Memory B cell (primary cell): ENCODE results near the gene SLC13A2.
"Not testable (repeated sequence)": the region's sequence is repeated elsewhere in the genome, so short reads cannot be mapped to it uniquely, and the experiment has no call there.

Source experiments
- ATAC-seq: fragments of 150-1000 bp; cut with Tn5 transposase; 2 replicates; pipeline ENCODE4 v1.10.0; 2021; ENCODE audit warnings: low read depth, mild to moderate bottlenecking, moderate library complexity
- DNase-seq, 2 donors: peaks; one replicate each; pipeline ENCODE4 v3.0.0; 2022; ENCODE audit warnings: low spot score in 2 of 2
- H3K27ac Mint-ChIP-seq: one replicate; pipeline ENCODE4 v1.8.0; 2022; ENCODE audit warnings: mild to moderate bottlenecking, moderate library complexity, mixed read lengths
- H3K27me3 Mint-ChIP-seq: one replicate; pipeline ENCODE4 v1.8.0; 2022; ENCODE audit warnings: mixed read lengths
- H3K36me3 Mint-ChIP-seq: one replicate; pipeline ENCODE4 v1.8.0; 2022; ENCODE audit warnings: mild to moderate bottlenecking, mixed read lengths
- H3K4me1 Mint-ChIP-seq: one replicate; pipeline ENCODE4 v1.8.0; 2022; ENCODE audit warnings: mixed read lengths
- H3K4me3 Mint-ChIP-seq: one replicate; pipeline ENCODE4 v1.8.0; 2022; ENCODE audit warnings: mild to moderate bottlenecking, moderate library complexity, mixed read lengths
- H3K9me3 Mint-ChIP-seq: one replicate; pipeline ENCODE4 v1.8.0; 2022; ENCODE audit warnings: mixed read lengths

SLC13A2 gene

GRCh38 chr17:28466001-28466400, 7.4 kb upstream of the SLC13A2 start:
- no peak for ATAC-seq
- no peak for DNase-seq
- H3K36me3 Mint-ChIP-seq = no peaks in the 10 kb centered on the region
- H3K4me3 Mint-ChIP-seq = no peak overlapping the region
- H3K9me3 Mint-ChIP-seq = no peaks in the 10 kb centered on the region
- H3K27me3 Mint-ChIP-seq = peaks cover 10% of the 10 kb centered on the region
- no peaks in the 10 kb centered on the region for H3K4me1 Mint-ChIP-seq
- H3K27ac Mint-ChIP-seq = no peak overlapping the region

DNA sequence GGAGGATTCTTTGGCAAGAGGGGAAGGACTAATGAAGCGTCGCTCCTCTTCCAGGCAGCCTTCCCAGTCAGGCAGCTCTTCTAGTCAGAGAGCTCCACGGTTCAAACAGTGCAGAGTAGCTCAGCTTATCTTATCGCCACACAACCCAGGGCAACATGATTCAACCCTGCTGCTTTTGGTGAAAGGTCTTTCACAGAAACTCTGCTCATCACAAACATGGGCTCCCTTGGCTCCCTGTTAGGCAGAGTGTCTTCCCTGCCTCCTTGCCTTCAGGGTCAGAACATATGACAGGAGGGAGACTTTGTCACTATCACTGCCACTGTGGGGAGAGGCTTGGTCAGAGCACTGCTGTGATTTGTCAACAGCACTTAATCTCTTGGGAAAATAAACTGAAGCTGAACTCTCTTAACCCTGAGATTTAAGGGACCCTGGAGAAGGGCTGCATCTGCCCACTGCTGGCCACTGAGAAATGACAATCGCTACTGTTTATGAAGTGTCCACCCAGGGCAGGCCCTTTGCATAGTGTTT, 6.9 kb upstream of the SLC13A2 start:
- H3K9me3 Mint-ChIP-seq = no peaks in the 10 kb centered on the region
- H3K36me3 Mint-ChIP-seq = no peaks in the 10 kb centered on the region
- H3K4me3 Mint-ChIP-seq = no peak overlapping the region
- no peak overlapping the region for H3K27ac Mint-ChIP-seq
- H3K27me3 Mint-ChIP-seq = peaks cover 10% of the 10 kb centered on the region
- DNase-seq (no peak), ATAC-seq (no peak)
- no peaks in the 10 kb centered on the region for H3K4me1 Mint-ChIP-seq

- Mint-ChIP-seq H3K27me3 (peaks cover 10% of the 10 kb centered on the region), H3K27ac (no peak overlapping the region), H3K9me3 (no peaks in the 10 kb centered on the region), H3K4me3 (no peak overlapping the region), H3K4me1 (peaks cover under 1% of the 10 kb centered on the region), H3K36me3 (no peaks in the 10 kb centered on the region)
- ATAC-seq (no peak), DNase-seq (no peak)
Measured at GRCh38 chr17:28467456-28468025, 5.9 kb upstream of the SLC13A2 start.

DNA sequence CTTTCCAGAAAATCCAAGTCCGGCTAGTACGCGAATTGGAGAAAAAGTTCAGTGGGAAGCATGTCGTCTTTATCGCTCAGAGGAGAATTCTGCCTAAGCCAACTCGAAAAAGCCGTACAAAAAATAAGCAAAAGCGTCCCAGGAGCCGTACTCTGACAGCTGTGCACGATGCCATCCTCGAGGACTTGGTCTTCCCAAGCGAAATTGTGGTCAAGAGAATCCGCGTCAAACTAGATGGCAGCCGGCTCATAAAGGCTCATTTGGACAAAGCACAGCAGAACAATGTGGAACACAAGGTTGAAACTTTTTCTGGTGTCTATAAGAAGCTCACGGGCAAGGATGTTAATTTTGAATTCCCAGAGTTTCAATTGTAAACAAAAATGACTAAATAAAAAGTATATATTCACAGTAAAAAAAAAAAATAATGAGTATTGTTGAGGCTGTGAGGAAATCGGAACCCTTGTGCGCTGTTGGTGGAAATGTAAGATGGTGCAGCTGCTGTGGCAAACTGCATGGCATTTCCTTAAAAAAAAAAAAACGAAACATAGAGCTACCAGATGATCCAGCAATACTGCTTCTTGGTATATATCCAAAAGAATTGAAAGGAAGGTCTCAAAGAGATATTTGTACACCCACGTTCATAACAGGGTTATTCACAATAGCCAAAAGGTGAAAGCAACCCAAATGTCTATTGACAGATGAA, 5.3 kb upstream of the SLC13A2 start:
- not testable (repeated sequence) for H3K36me3 Mint-ChIP-seq, ATAC-seq, H3K4me1 Mint-ChIP-seq, DNase-seq, H3K4me3 Mint-ChIP-seq, H3K27ac Mint-ChIP-seq, H3K9me3 Mint-ChIP-seq
- peaks cover 10% of the 10 kb centered on the region for H3K27me3 Mint-ChIP-seq

GRCh38 chr17:28468781-28469180, 4.7 kb upstream of the SLC13A2 start:
- Mint-ChIP-seq H3K27ac (no peak overlapping the region), H3K9me3 (no peaks in the 10 kb centered on the region), H3K4me3 (no peak overlapping the region), H3K36me3 (no peaks in the 10 kb centered on the region), H3K4me1 (peaks cover 3% of the 10 kb centered on the region), H3K27me3 (peaks cover 7% of the 10 kb centered on the region)
- DNase-seq = no peak
- ATAC-seq = no peak

DNA sequence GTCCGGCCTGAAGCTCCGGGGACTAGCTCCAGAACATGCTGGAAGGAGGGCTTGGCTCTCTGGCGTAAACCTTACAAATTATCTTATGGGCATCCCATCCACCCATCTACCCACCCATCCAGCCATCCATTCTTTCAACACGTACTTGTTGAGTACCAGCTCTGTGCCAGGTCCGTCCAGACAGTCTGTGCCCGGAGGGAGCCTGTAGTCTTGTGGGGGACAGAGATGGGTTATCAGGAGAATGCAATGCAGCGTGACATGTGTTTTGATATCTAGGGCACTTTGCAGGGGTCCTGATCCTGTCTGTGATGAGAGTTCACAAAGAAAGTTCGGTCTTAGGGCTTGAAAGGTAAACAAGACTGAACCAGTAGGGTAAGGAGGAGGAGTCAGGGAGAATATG, 4.1 kb upstream of the SLC13A2 start:
- Mint-ChIP-seq H3K9me3 (no peaks in the 10 kb centered on the region), H3K27ac (no peak overlapping the region), H3K4me3 (no peak overlapping the region), H3K36me3 (no peaks in the 10 kb centered on the region), H3K4me1 (peaks cover 3% of the 10 kb centered on the region), H3K27me3 (peaks cover 6% of the 10 kb centered on the region)
- ATAC-seq = no peak
- no peak for DNase-seq

DNA sequence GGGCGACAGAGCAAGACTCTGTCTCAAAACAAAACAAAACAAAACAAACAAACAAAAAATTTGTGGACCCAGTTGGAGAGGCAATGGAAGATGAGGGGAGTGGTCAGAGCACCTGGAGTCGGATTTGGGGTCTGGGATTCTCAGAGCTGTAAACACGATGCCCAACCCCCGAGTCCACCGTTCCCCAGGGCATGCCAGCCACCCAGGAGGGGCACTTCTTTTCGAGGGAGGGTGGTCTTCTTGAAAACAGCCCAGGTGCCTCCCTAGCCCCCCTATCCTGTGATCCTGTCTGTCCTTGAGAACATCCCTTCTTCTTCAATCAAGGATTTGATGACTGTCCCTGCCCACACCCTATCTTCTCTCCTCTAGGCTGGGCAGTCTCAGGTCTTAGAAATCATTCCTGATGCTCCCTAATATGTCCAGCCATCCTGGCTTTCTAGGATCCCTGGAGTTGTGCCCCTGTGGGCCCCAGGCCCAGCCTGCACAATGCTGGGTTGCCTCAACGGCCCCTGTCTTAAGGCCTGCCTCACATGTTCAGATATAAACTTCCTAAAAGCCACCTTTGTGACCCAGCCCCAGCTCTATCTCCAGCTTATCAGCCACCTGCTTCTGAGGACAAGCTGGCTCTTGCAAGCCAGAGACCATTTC, 3.1 kb upstream of the SLC13A2 start:
- no peak overlapping the region for H3K4me3 Mint-ChIP-seq
- no peaks in the 10 kb centered on the region for H3K9me3 Mint-ChIP-seq
- H3K4me1 Mint-ChIP-seq = peaks cover 3% of the 10 kb centered on the region
- ATAC-seq (no peak), DNase-seq (no peak)
- peaks cover 5% of the 10 kb centered on the region for H3K27me3 Mint-ChIP-seq
- no peaks in the 10 kb centered on the region for H3K36me3 Mint-ChIP-seq
- H3K27ac Mint-ChIP-seq = no peak overlapping the region

DNA sequence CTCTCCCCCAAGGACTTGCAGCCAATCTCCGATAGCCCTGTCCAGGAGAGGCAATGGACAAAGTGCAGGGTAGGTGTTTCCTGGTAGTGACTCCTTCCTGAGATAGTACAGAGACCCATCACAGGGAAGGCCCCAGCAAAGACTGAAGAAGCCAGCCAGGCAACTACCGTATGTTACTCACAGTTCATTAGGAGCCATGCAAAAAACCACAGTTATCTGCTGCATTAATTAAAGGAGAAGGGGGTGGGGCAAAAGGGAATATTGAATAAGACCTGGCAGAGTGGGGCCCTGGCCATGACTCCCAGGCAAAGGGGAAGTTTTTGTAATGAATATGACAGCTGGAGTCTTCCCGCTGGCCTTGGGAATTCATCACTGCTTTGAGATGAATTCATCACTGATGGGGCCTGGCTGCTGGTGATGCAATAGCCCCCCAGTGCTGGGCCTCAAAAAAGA, 2.5 kb upstream of the SLC13A2 start:
- ATAC-seq = no peak
- no peaks in the 10 kb centered on the region for H3K9me3 Mint-ChIP-seq
- no peak overlapping the region for H3K4me3 Mint-ChIP-seq
- H3K27me3 Mint-ChIP-seq = peaks cover 3% of the 10 kb centered on the region
- H3K27ac Mint-ChIP-seq = no peak overlapping the region
- peaks cover 3% of the 10 kb centered on the region for H3K4me1 Mint-ChIP-seq
- H3K36me3 Mint-ChIP-seq = no peaks in the 10 kb centered on the region
- DNase-seq = no peak

GRCh38 chr17:28471531-28472342, 1.7 kb upstream of the SLC13A2 start:
- Mint-ChIP-seq H3K4me3 (no peak overlapping the region), H3K36me3 (no peaks in the 10 kb centered on the region), H3K27ac (no peak overlapping the region), H3K27me3 (peaks cover 2% of the 10 kb centered on the region), H3K9me3 (no peaks in the 10 kb centered on the region), H3K4me1 (peaks cover 3% of the 10 kb centered on the region)
- no peak for DNase-seq
- no peak for ATAC-seq

DNA sequence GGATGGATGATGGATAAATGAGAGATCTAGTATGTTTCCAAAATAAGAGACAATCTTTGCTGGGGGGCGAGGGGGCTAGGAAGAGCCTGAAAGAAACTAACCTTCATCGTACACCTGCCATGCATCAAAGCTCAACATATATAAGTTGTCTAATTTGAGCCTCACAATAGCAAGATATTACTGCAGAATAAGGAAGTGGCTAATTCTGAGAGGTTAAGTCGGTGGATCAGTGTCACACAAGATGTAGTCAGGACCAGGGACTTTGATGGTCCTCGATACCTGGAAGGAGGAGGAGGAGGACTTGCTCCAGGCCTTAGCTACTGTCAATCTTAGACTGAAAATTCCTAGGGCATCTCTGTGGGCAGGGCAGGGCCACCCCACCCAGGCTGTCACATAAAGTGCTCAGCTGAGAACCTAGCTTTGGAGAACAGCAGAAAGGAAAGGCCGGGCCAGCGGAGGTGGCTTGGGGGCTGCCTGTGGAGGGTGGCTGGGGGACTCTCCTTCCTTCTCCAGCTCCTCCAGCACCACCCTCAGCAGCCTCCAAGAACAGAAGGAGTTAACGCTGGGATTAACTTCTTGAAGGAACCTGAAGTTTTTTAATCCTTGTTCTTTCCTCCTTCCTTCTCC, 460 bp upstream of the SLC13A2 start:
- ATAC-seq (no peak), DNase-seq (no peak)
- H3K27me3 Mint-ChIP-seq = peaks cover 2% of the 10 kb centered on the region
- no peak overlapping the region for H3K4me3 Mint-ChIP-seq
- H3K36me3 Mint-ChIP-seq = no peaks in the 10 kb centered on the region
- no peaks in the 10 kb centered on the region for H3K9me3 Mint-ChIP-seq
- peaks cover 3% of the 10 kb centered on the region for H3K4me1 Mint-ChIP-seq
- H3K27ac Mint-ChIP-seq = no peak overlapping the region

DNA sequence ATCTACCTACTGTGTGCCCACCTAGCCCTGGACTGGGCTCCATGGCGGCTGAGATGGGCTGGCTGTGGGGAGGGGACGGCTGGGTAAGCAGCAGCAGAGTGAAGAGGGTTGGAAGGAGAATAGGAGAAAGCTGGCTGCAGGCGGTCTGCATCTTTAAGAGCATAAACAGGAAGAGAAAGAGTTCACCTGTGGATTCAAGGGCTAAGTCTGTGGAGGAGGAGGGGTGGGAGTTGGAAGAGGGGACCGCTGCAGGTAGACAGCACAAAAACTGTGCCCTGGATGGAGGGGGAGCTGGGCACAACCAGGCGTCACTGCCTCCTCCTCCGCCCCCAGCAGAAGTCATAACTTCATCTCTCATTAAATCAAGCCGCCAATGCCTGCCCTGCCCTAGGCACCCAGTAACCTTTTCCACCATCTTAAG, 677 bp downstream of the SLC13A2 start:
- ATAC-seq (no peak), DNase-seq (no peak)
- H3K4me1 Mint-ChIP-seq = peaks cover 3% of the 10 kb centered on the region
- no peaks in the 10 kb centered on the region for H3K36me3 Mint-ChIP-seq
- H3K9me3 Mint-ChIP-seq = no peaks in the 10 kb centered on the region
- no peak overlapping the region for H3K27ac Mint-ChIP-seq
- H3K4me3 Mint-ChIP-seq = no peak overlapping the region
- peaks cover 4% of the 10 kb centered on the region for H3K27me3 Mint-ChIP-seq

- Mint-ChIP-seq H3K4me1 (peaks cover 3% of the 10 kb centered on the region), H3K27ac (no peak overlapping the region), H3K27me3 (peaks cover 4% of the 10 kb centered on the region), H3K4me3 (no peak overlapping the region), H3K36me3 (no peaks in the 10 kb centered on the region), H3K9me3 (no peaks in the 10 kb centered on the region)
- DNase-seq (no peak), ATAC-seq (no peak)
Measured at GRCh38 chr17:28475151-28475900, 1.9 kb downstream of the SLC13A2 start.
